CD4-positive, alpha-beta T cell treated with Interleukin-17A for 1 hour (primary cell): ENCODE measurements around the gene RBKS.
"Not testable (repeated sequence)": the region's sequence is repeated elsewhere in the genome, so short reads cannot be mapped to it uniquely, and the experiment has no call there.

Source experiments
- DNase-seq: peaks from one replicate; pipeline ENCODE4 v3.0.0-alpha.2; 2020

Gene RBKS

DNA sequence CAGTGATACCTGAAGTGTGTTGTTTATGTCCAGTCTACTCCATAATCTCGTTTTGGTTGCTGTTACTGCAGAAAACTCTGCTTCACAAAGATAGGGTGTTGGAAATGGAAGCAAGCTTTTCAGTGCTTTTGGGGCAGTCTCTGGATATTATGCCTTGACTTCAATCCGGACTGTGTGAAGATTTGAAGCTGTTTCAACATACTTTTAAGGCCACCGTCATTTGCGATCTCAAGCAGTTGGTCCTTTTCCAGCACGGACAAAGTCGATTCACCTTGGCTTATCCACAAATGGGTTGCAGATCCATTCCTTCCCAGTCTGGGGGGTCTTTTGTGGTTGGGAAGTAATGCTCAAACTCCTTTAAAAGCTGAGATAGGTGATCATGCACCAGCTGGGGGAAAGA lies 20.4 kb downstream of the RBKS start:
- DNase-seq: no peak

GRCh38 chr2:27866237-27866636 lies 23.9 kb downstream of the RBKS start:
- no peak for DNase-seq

GRCh38 chr2:27863955-27864354 lies 26.2 kb downstream of the RBKS start:
- not testable (repeated sequence) for DNase-seq

- no peak for DNase-seq
Observed at GRCh38 chr2:27863146-27863545, 27.0 kb downstream of the RBKS start.

DNA sequence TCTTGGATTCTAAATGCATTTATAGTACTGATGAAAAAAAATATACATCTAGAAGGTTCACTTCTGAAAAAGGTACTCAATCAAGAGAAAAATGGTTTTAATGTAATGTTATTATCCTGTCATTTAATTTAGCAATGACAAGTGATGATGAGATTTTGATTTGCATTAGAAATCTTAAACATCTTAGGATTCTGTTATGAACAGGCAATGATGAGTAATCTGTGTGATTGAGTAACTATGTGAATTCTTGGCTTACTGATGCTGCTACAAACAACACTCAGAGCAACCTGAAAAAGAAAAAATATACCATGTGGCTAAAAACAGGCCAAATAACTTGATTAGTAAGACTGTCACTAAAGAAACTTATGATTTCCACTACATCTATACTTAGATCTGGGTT lies 30.1 kb downstream of the RBKS start:
- no peak for DNase-seq

DNA sequence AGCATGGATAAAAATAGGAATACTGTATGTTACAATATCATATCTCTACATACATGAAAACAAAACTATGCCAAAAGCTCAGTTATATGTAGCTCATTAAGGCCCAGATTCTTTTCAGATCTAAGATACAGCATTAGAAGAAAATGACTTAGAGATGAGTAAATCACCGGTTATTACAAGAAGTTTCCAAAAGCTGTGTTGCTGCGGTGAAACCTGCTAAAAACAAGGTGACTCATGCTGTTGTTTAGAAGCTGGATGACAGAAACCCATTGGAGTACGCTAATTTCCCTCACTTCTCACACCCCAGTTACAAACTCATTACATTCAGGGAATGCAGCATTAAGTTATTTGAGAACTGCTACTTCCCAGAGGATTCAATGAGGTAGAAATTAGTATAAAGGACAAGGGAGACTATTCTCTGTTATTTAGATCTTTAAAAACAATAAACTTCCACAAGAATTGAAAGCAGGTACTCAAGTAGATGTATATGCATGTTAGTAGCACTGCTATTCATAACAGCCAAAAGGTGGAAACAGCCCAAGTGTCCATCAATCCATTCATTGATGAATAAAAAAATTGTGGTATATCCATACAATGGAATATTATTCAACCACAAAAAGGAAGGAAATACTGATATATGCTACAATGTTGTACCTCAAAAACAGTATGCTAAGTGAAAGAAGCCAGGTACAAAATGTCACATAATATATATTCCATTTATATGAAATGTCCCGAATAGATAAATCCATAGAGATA lies 32.6 kb downstream of the RBKS start:
- no peak for DNase-seq

- no peak for DNase-seq
Observed at GRCh38 chr2:27856956-27857355, 33.2 kb downstream of the RBKS start.

DNA sequence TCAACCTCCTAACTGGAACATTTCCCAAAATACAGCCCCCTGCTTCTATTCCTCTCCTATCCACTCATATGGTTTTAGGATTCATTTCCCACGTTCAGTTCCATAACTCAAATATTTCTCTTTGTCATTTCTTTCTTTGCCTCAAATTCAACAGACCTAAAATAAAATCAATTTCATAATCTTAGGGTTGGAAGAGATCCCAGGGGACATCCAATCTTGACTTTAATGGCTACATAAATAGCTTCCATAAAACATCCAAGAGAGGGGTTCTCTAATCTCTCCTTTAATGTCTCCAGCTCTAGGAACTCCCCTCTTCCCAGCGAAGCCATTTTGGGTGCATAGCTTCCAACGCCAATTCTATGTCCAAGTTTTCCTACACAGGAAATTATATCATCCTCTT lies 33.8 kb downstream of the RBKS start:
- no peak for DNase-seq

GRCh38 chr2:27855476-27855875 lies 34.7 kb downstream of the RBKS start:
- DNase-seq: no peak

DNA sequence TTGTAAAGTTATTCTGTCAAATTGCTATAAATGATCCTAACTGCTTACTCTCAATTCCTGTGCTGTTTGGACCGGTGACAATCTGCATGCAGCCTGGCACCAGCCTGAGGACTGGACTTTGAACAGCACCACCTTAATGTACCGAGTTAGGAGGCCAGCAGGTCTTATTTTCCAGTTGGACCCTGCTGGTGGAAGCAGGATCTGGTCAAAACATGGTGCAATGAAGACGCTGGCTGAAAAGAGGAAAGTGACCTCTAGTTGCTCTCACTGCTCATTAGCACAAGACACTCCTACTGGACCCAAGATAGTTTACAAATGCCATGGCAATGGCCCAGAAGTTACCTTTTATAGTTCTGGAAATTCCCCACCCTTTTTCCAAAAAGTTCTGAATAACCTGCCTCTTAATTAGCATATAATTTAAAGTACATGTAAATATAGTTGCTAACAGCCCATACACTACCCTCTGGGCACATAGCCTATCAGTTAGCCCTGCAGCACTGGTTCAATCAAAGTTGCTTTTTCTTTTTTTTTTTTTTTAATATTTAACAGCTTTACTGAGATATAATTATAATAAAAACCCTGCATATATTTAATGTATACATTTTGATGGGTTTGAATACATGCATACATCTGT lies 35.8 kb downstream of the RBKS start:
- no peak for DNase-seq

DNA sequence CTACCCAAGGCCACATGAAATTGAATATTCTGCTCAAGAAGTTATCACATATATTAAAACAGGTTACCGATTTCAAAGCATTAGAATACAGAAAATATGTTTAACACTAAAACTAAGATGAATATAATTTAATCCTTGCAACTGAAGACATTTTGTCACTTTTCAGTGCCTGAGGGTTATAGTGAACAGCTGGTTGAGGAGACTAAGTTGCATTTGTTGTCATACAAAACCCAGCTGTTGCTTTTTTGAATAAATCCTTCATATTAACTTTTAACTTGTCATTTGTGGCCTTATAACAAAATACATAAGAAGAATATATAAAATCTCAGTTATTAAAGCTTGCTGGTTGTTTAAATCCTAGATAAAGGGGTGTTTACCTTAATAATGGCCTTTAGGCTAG lies 37.5 kb downstream of the RBKS start:
- DNase-seq: no peak

GRCh38 chr2:27849558-27850205 lies 40.5 kb downstream of the RBKS start:
- no peak for DNase-seq

GRCh38 chr2:27847333-27847732 lies 42.9 kb downstream of the RBKS start:
- no peak for DNase-seq

GRCh38 chr2:27844821-27845255 lies 45.3 kb downstream of the RBKS start:
- DNase-seq: no peak

- no peak for DNase-seq
Observed at GRCh38 chr2:27843992-27844391, 46.2 kb downstream of the RBKS start.

- DNase-seq: no peak
Observed at GRCh38 chr2:27842894-27843293, 47.3 kb downstream of the RBKS start.

- DNase-seq: no peak
Observed at GRCh38 chr2:27839022-27839618, 51.1 kb downstream of the RBKS start.

- DNase-seq: no peak
Observed at GRCh38 chr2:27838502-27838901, 51.7 kb downstream of the RBKS start.

- DNase-seq: no peak
Observed at GRCh38 chr2:27833931-27834330, 56.3 kb downstream of the RBKS start.

DNA sequence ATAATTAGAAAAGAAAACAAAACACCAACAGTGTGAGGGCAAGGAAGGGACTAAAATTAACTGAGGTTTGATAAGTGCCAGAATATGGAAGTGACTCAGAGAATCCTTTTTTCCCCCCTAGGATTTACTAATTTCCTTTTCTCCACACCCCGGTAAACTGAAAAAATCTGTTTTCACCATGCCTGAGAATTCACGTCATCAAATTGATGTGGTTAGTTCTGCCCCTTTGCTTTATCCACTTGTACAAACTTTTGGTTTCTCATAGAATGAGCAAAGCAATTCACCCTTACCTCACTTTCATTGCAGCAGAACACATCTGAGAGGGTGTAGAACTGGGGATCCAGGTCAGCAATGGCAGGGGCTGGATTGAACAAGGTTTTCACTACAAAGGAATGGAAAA lies 57.8 kb downstream of the RBKS start:
- no peak for DNase-seq

DNA sequence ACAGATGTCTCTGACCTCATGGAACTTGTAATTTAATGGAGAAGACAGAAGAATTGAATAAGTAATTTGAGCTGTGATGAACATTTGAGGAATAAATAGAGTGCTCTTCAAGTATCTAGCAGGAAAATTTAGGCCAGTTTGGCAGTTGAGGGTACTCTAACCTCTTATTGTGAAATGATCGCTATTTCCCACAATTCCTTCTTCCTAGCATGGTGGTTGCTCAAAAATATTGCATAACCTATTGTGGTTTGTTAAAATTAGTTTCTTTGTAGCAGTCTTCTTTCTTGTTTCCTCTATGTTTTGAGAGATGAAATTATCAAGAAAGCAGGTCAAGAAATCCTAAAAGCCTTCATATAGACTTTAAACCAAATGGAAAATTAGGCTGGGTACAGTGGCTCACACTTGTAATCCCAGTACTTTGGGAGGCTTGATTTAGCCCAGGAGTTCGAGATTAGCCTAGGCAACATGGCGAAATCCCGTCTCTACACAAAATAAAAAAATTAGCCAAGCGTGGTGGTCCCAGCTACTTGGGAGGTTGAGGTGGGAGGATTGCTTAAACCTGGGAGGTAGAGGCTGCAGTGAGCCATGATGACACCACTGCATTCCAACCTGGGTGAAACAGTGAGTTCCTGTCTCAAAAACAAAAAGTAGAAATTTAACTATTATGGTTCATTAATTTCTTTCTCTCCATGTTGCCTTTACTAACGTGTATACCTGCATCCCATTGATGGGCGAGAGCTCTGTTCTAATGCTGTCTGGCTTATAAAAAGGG lies 58.7 kb downstream of the RBKS start:
- no peak for DNase-seq

DNA sequence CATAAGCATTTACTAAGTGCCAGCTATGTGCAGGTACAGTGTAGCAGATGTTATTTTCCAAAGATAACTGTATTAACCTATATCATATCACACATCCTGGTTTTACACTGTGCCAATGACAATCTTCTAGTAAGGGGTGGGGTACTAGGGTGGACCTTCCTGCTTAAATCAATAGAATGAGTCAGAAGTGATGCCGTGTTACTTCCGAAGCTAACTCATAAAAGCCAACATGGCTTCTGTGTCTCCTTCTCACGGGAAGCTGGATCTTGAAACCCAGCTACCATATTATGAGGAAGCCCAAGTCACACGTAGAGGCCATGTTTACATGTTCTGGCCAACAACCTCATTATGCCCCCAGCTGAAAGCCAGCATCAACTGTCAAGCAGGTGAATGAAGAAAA lies 59.5 kb downstream of the RBKS start:
- no peak for DNase-seq

DNA sequence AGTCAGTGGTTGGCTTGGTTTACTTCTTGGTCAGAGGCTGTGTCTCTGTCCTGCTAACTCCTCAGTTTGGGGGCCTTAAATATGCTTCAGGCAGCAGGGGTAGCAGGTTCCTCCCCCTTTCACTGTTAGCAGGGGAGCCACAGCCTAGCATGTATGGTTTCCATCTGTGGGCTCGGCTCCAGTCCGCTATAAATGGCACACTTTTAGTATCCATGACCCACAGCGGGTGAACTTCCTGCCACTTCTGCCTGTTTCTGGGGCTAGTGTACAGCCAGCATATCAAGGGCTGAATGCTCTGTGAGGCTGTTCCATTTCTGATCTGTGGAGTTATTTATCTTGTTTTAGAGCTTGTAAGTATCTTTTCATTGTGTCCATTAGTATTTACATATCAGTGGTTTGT lies 60.4 kb downstream of the RBKS start:
- DNase-seq: no peak
